GM21825 (cell line): Measurements from ENCODE around the gene SEMA5A.
"Not testable (repeated sequence)": the region's sequence is repeated elsewhere in the genome, so short reads cannot be mapped to it uniquely, and the experiment has no call there.

Experiments used
- ATAC-seq: cut with Tn5 transposase; IDR thresholded peaks from one replicate; pipeline ENCODE4 v1.9.1; 2021; ENCODE audit warnings: mild to moderate bottlenecking, moderate library complexity; ENCODE audit not compliant: unreplicated experiment

The SEMA5A gene

DNA sequence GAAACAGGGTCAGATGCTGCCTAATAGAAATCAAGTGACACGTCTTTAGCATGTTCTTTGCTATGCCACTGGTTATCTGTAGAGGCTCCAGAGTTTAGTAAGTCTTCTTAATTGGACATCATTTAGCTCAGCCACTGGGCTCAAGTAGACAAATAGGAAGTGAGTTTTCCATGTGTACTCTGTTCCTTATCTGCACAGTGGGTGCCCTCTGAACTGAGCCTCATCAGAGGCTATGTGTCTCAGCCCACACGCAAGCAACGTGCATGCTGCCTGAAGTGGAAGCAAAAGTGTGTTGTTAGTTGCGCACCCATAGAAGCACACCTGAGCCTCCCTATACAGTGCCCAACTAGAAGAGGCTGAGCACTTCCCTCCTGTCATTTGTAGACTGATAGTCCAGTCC is 134.7 kb downstream of the SEMA5A start:
- no peak for ATAC-seq

DNA sequence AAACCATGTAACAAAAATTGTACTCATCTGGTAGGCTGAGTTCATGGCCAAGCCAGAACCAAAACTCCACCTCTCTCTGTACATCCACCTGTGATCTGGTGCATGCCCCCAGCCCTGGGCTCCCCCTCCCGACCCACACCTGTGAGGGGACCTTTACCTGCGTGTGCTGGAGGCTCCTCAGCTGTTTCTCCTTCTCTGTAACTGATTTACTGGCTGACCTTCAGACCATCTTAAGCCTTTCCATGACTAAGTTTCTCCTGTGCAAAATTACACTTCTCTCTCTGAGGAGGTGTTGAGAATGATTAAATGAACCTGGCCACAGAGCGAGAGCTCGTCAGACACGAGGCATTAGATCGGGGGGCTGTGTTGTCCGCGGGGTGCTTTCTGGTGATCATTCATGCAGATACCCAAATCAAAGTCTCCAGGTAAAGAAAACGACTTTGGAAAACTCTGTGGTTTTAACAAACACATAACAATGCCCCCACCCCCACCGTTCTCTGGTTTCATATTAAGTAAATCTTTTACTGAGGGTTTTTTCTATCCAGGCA is 136.4 kb downstream of the SEMA5A start:
- ATAC-seq = no peak

DNA sequence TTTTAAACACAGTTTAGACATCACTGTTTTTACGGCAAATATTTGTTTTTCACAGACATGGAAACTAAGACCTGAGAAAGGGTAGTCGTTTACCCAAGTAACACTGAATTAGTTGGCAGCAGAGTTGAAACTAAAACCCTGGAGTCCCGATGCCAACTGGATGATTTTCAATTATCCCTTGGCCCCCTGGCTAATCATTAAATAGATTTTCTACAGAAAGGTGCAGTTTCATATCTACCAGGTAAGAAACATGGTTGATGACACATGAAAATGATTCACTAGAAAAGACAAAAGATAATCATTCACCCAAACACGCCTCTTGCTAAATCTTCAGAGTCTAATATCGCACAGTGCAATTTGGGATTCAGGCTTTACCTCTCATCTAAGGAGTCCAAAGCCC is 136.9 kb downstream of the SEMA5A start:
- no peak for ATAC-seq

DNA sequence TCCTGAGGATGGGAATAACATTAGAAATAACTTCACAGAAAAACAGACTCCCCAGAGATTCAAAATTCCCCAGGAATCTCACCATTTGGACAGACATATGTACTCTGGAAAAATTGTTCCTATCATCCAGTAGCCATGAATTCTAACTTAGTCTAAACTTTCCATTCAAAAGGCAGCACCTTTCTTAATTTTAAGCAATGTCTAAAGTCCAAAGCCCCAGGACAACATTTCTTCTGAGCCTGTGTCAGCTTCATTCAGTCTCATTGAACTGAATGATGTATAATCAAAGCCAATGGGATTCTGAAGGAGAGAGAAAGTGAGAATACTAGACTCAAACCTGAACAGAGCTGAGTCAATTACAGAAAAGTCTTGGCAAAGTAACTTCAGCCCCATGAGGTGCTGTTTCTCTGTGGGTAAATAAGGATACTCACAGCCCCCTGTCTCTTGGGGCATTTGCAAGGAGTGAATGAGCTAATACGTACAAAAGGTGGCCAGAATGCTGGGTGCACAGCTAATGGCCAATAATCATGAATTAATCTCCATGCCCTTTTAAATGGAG is 140.6 kb downstream of the SEMA5A start:
- no peak for ATAC-seq

DNA sequence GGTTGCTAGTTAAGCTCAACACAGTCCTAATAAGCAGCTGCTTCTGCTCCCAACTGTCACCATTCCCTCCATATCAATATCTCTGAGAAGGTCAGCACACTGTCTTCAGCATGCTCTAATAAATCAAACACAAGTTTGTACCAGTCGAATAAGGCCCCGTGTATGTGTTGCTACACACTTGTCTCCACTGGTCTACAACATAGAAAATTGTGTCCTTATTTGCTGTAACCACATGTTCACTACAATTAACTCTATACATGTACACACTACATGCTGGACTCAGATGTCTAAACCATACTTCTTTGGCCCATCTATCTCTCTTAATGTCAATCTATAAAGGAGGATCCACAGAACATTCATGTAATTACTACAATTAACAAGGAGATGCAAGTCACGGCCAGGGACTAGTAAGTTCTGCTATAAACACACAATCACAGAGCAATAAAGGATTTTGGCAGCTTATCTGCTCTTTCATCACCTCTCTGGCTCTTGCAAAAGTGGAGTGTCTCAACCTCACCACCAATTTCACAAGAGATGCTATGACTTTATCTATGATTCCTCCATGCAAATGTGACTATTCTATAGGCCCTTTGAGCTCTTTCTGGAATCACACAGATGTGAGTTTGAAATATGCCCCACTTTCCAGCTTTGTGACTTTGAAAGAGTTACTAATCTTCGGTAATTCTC is 143.9 kb downstream of the SEMA5A start:
- ATAC-seq = no peak

DNA sequence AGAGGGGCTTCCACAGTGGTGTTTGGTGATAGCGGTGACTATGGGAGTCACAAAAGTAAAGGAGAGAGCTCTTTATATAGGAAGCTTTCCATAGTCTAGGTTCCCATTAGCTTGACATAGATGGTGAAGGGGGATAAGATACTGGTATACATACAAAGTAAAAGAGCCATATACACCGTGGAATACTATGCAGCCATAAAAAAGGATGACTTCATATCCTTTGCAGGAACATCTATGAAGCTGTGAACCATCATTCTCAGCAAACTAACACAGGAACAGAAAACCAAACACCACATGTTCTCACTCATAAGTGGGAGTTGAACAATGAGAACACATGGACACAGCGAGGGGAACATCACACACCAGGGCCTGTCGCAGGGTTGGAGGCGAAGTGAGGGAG is 146.1 kb downstream of the SEMA5A start:
- not testable (repeated sequence) for ATAC-seq

DNA sequence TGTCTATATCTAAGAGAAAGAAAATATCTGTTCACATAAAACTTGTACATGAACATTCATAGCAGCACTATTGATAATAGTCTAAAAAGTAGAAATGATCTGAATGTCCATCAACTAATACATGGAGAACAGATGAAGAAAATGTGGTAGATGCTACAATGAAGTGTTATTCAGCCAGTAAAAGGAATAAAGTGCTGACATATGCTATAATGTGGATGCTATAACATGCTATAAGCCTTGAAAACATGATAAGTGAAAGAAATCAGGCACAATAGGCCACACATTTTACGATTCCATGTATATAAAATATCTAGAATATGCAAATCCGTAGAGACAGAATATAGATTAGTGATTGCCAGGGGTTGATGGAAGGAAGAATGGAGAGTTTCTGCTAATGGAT is 146.8 kb downstream of the SEMA5A start:
- no peak for ATAC-seq

DNA sequence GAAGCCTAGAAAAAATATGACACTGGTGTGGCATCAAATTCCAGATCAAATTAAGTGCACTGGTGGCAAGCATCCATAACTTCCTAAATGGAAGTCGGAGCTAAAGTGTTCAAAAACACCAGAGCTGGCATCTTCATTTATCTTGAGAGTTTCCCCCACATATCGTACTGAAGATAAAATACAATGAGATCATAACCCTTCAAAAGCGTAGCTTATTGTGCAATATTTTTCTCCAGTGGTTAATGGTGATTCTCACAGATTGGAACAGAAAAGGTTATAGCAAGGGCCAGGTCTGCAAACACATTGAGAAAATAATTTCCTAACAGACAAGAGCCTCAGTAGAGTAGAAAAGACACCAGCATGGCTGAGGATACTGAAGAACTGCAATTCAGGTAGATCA is 147.6 kb downstream of the SEMA5A start:
- no peak for ATAC-seq

DNA sequence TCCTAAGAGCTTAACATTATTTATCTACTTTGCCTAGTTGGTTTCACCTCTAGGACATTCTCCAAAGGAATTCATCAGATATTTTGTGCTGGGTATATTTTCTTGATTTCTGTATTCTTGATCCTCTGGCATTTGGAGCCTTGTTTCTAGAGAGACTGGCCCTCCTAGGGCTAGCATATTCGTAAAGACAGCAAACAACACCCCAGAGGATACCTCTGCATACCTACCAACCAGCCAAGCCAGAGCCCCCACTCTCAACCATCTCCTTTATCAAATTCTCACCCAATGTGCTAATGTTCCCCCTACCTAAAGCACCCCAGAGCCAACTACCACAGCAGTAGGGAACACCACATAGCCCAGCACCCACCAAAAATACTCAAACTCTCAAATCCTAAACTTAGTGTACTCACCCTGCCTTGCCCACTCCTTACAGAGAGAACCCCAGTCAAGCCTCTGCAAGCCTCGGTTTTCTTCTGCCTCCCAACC is 149.5 kb downstream of the SEMA5A start:
- ATAC-seq = no peak

DNA sequence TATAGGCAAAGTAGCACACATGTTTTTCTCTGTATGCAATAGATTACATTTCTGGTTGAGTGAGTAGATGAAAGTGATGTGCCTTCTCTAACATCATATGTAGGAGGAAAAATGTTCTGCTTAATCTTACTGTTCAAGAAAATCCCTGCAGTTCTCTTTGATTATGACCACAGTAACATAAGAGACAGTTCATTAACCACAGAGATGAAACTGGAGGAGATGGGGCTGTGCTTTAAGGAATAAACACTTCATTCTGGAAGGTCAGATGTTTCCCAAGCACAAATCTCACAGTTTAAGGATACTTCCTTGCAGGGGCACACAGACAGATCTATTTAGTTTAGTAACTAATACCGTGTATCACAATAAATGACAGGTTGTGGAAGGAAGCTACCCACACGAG is 150.2 kb downstream of the SEMA5A start:
- ATAC-seq = no peak

DNA sequence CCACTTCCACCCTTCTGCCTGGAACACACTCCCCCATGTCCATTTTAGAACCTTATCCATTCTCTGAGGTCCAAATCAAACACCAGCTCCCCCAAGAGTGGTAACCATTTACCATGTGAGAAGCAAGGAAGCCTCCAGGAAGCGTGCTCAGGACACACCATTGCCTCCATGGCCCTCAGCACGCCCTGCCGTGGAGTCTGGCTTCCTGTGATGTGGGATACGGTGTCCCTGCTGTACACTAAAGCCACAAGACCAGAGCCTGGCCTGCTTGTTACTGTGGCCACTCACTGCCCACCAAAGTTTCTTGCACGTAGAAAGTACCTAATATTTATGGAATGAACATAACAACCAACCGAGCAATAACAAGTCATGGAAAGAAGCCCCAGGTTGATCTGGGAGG is 151.7 kb downstream of the SEMA5A start:
- ATAC-seq = no peak

DNA sequence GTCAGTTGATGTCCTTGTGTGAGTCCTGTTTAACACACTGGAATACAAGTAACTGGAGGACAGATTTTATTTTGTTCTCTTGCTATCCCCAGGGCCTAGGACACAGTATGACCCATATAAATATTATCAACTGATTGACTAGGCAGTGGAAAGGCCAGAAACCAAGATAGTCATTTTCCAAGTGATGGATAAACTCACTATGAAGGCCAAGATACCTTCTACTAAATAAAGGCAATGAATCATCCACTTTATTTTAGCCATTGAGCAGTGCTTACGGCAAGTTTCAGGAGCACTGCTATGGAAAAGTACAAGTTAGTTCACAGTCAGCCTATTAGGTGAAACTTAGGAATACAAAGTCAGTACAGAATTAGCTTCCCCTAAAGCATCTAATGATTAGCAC is 153.2 kb downstream of the SEMA5A start:
- ATAC-seq = no peak

DNA sequence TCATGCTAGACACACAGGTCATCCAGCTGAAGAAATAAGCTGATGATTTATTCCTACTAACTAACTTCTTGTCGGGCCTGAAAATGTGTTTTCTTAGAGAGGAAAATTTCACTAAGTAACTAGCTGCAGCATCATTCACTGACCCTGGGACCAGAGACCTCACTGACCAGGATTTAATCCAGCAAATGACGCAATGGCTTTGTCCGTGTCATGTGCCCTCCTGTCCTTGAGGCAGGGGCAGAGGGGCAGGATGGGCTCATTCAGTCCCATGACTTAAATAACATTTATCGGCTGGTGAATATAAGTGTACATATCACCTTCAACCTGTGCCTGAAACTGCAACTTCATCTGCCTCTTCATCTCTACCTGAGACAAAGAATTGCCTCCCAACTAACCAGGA is 154.8 kb downstream of the SEMA5A start:
- ATAC-seq = no peak

DNA sequence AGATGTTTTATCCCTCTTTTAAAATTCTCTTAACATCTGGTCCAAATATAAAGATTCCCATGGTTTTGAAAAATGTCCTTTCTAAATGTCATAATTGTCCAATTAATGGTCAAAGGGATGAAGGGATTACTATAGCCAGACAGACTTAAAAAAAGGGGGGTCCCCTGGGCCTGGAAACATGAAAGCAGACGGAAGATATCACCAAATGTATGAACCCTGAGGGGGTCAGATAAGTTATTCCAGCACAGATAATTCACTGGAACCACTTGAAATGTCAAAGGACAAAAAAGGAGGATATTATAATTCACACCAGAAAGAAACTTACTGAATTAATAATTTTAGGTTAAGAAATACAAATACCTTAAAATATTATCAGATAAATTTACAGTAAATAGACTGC is 155.8 kb downstream of the SEMA5A start:
- no peak for ATAC-seq

DNA sequence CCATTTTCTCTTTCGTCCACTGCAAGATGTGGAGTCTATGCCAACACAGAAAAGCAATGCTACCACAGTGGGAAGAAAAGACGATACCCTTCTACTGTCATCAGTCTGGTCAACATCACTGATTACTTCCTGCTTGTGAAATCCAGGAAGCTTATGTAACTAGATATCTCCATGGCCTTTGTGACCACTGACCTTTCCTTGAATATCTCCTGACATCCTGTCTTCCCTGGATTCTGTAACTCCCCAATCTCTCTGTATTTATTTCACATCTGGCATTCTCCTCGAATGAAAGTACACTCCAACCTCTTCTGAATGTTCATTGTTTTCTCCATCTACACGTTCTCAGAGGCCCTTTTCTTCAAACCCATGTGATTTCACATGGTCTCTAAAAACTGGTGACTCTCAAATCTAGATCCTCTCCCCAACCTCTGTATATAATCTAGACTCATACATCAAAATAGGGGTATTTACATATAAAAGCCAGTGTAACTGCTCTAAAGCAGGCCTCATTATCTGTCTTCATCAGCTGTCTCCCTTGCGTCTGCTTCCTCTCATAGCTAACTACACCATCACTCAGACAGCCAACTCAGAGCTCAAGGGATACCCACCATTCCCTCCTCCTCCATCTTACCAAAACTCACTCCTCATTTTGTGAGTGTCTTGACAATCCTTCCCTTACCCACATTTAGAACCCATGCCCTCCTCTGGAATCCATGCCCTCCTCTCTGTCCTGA is 156.8 kb downstream of the SEMA5A start:
- no peak for ATAC-seq

DNA sequence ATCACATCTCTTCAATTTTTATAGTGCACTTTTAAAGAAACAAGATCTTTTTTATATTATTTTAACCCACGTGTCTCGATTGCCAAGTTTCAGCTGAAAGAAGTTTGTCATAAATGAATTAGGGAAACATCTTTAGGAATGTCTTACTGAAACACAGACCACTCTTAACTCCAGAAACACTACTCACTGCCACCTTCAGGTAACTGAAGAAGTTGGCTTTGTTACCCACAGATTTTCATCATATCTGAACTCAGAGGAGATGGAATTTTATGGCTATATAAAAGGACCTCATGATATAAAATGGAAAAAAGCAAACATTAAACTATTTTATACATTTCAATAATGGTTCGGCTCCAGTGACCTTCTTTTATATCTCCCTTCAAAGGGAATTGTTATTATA is 158.0 kb downstream of the SEMA5A start:
- no peak for ATAC-seq

DNA sequence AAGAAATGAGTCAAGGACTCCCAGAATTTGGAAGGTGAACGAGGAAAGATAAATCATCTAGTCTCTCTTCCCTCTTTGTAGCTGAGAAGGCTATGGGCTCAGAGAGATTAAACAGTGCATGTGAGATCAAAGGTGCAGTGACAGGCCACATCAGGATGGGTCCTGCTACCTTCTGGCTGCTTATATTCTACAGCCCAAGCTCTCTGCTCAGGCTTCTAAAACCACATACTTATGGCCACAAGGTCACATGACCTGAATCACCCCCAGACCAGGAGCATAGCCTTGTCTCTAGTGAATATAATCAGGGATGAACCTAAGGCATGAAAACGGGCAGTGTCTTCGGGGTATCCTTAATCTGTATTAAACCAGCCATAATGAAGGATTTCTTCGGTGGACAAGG is 158.9 kb downstream of the SEMA5A start:
- no peak for ATAC-seq

DNA sequence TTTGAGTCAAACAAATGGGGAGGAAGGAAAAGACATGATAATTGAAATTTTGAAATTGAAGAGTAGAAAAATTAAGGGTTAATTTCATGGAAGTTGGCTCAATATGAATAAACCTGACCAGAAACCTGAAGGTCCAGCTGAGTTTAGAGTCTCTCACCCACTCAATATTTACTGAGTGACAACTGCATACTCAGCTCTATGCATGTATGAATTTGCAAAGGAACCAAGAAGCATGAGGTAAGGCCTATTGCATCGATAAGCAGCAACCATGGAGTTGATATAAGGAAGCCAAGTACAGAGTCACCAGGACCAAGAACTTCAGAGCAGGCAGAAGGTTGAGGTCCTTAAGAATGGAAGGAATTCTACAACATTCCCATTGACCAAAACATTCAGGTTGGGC is 163.4 kb downstream of the SEMA5A start:
- no peak for ATAC-seq

DNA sequence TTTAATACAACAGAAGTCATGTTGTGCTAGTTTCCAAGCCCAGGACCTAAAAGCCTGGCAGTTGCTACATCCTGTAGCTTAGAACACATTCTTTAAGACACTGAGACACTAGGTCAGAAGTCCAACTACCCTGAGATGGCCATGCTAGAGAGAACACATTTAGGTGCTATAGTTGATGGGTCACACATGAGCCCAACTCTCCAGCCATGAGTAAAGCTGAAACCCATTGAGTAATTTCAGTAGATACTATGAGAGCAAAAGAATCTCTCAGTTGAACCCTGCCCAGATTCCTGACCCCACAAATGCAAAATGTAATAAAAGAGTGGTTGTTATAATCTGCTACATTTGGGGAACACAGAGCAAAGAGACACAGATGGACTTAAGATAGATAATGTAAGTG is 164.4 kb downstream of the SEMA5A start:
- peak; percentile 60 for ATAC-seq

DNA sequence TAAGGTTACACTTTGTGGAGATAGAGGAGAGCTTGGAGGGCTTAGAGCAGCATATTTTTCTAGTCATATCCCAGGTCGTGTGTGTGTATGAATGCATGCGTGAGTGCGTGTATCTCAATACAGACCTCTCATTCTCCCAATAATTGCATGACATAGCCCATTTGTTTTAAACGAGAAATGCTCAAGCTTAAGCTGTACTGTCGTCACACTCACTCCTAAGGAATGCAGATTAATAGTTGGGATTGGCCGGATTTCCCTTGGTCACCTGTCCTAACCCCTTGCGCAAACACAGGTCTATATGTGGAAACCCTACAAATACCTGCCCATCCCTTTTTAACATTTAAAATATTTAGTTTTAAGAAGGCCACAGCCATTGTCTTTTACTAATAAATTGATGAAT is 165.8 kb downstream of the SEMA5A start:
- ATAC-seq = no peak

DNA sequence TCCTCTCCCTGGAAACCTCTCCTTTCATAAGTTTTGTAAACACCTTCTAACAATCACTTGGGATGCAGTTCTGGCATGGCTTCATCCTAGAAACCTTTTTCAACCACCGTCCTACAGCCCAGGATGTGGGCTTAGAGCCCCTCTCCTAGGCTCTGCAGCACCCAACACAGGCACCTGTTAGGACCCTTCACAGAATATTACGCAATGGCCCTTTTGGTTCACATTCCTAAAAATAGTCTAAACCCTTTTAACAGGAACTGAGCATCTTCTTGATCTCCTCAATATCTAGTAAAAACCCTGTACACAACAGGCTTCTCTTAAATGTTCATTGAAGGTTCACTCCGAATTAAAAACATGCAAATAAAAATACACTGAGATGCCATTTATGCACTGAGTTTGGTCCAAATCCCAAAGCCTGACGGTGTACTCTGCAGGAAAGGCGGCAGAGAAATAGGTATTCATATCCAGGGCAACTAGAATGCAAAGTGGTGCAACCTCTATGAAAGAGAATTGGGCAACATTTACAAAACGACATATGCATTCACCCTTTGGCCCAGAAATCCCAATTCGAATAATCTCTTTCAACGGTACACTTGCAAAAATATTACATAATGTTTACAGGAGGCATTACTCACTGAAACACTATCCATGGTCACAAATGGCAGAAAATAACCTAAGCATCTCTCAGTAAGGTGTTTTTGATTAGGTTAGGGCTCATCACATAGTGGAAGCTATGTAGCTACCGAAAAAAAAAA is 169.3 kb downstream of the SEMA5A start:
- no peak for ATAC-seq
